Heart right ventricle (tissue), 16 donors: ENCODE measurements around the gene NAPB. TPM values are rescaled to one million over a fixed set of nuclear protein-coding genes. Genes with fewer than 3 reads are reported as not detected.

Experiments
- ATAC-seq, 8 donors: fragments of 200-7000 bp; cut with Tn5 transposase; one replicate each; pipeline ENCODE4 v1.9.1; 2020; ENCODE audit warnings: mild to moderate bottlenecking in 8 of 8, moderate library complexity in 8 of 8, moderate number of reproducible peaks in 1 of 8
- DNase-seq, 2 donors: peaks; one replicate each; pipeline ENCODE4 v3.0.0-alpha.2; 2020
- H3K27ac ChIP-seq, 10 donors: fragments of 200-600 bp; sonication (generic) in 2 of 10; one replicate each; pipeline versions ENCODE4 v1.5.0 to v1.8.0; 2020 to 2022; ENCODE audit warnings: mild to moderate bottlenecking in 3 of 10
- H3K27me3 ChIP-seq, 7 donors: fragments of 200-600 bp; one replicate each; pipeline ENCODE4 v1.8.0; 2021 to 2022; ENCODE audit warnings: mild to moderate bottlenecking in 2 of 7
- H3K36me3 ChIP-seq, 9 donors: fragments of 200-600 bp; sonication (generic) in 1 of 9; one replicate each; pipeline versions ENCODE4 v1.5.0 to v1.8.0; 2020 to 2022; ENCODE audit warnings: mild to moderate bottlenecking in 2 of 9
- H3K4me1 ChIP-seq, 9 donors: fragments of 200-600 bp; sonication (generic) in 1 of 9; one replicate each; pipeline versions ENCODE4 v1.5.0 to v1.8.0; 2020 to 2022; ENCODE audit warnings: mild to moderate bottlenecking in 4 of 9
- H3K4me3 ChIP-seq, 10 donors: fragments of 200-600 bp; sonication (generic) in 2 of 10; one replicate each; pipeline versions ENCODE4 v1.5.0 to v1.8.0; 2020 to 2022; ENCODE audit warnings: mild to moderate bottlenecking in 7 of 10, moderate library complexity in 2 of 10
- H3K9me3 ChIP-seq, 11 donors: fragments of 200-600 bp in 10 of 11; sonication (generic) in 2 of 11; one replicate each; pipeline versions ENCODE4 v1.5.0 to v1.8.0; 2013 to 2022; ENCODE audit warnings: mild to moderate bottlenecking in 2 of 11, control low read depth in 1 of 11, moderate library complexity in 1 of 11
- CTCF ChIP-seq, 9 donors: fragments of 200-600 bp; sonication (generic) in 2 of 9; IDR thresholded peaks; one replicate each; pipeline versions ENCODE4 v1.5.0 to v1.8.0; 2021 to 2022; ENCODE audit warnings: antibody characterized with exemption in 9 of 9, mild to moderate bottlenecking in 5 of 9, moderate library complexity in 1 of 9
- WGBS, 2 donors: extraction: QIAGEN DNeasy Blood & Tissue Kit; methylation state at CpG; one replicate each; pipeline ENCODE4 v1.1.7; 2013; ENCODE audit warnings: inconsistent platforms in 1 of 2; 5-methylcytosine and 5-hydroxymethylcytosine counted together
- intact Hi-C, 10 donors: fragments of 100-400 bp; cut with DNase I; formaldehyde crosslinking; loops; one replicate each; pipeline versions ENCODE4 v1.11.1 to v1.14.2; 2022
- polyA plus RNA-seq, 2 donors: library from polyadenylated mRNA; stranded (reverse); fragments of 200-250 nt; gene quantifications; one replicate each; pipeline ENCODE4 v1.2.3, GENCODE V29; 2013
- total RNA-seq, 10 donors: library from RNA; stranded (reverse); fragmentation: NEBNext Ultra II Directional in 3 of 10; extraction: Animal tissue kit (Norgen Biotek cat#: 25700) in 3 of 10; gene quantifications; one replicate each; pipeline versions ENCODE4 v1.2.1 to v1.2.4, GENCODE V29; 2021 to 2023
- donor health status: Arrhythmogenic right ventricular cardiomyopathy.
- donor health status: ischemic (EF 13 %, LVEDD 7.1; RV severe dilation, severe dysfunction).
- donor health status: healthy with polysubstance abuse.
- donor health status: DM: no; HTN: yes; CAD: no.
- donor health status: DM: no; HTN: no; CAD: no.
- donor health status: ischemic (EF 25% LVEDD 6.9; RV normal size, moderate dysfunction).
- donor health status: ischemic (EF 25% LVEDD 5.7; RV mildly dilated, moderate dysfunction).
- donor health status: healthy.
- donor health status: DM: yes; HTN: yes; CAD: no.
- donor health status: Ischemic cardiomyopathy.
- donor health status: ischemic (EF 35%, LVEDD 5.7; RV mildly dilated, moderate dysfunction).
- donor health status: nonischemic (EF 11% LVEDD 7.7; RV severe dilation, severe dysfunction).
- donor health status: DM: yes; HTN: yes; CAD: no.
- donor health status: PGD.
- donor health status: ischemic (EF 29% LVEDD 5.4; RV normal size, mild dysfunction).
- donor health status: nonischemic (EF 23%, LVEDD 6.1; RV moderate dilation, normal function).

NAPB gene
- total and polyA plus RNA-seq, 12 donors: 2.1 to 7.2 (median 5.9) TPM

- H3K9me3 ChIP-seq: no peaks in the 10 kb centered on the region
These were observed 17.1 kb downstream of the NAPB start for GRCh38 chr20:23404196-23404595.

GRCh38 chr20:23403751-23404150 is 17.5 kb downstream of the NAPB start:
- TF ChIP-seq CTCF (IDR thresholded peaks at IDR 0.05): no peak
- no peaks in the 10 kb centered on the region for H3K9me3 ChIP-seq
- 52 to 53% methylated on average over 5 of the region's 5 CpGs for WGBS, 2 donors
- ATAC-seq (no peak), DNase-seq (no peak)
- no peaks in the 10 kb centered on the region for H3K27me3 ChIP-seq
- H3K4me3 ChIP-seq: no peak overlapping the region
- H3K4me1 ChIP-seq: peaks cover 0 to 53% (median 30%) of the 10 kb centered on the region in 9 donors
- H3K36me3 ChIP-seq: peaks cover 0 to 28% (median 0%) of the 10 kb centered on the region in 9 donors
- H3K27ac ChIP-seq: peak overlapping the region in 1 of 10 donors; percentile 9
- intact Hi-C loops: no loop called here

More at GRCh38 chr20:23404196-23404595, 17.1 kb downstream of the NAPB start:
- ATAC-seq: peak in 3 of 8 donors; percentile 25 to 63 (median 59)
- no peak for TF ChIP-seq CTCF (IDR thresholded peaks at IDR 0.05)
- peaks cover 0 to 57% (median 30%) of the 10 kb centered on the region in 9 donors for H3K4me1 ChIP-seq
- peak overlapping the region in 1 of 10 donors; percentile 9 for H3K27ac ChIP-seq
- intact Hi-C loops: no loop called here
- no peaks in the 10 kb centered on the region for H3K27me3 ChIP-seq
- peaks cover 0 to 28% (median 0%) of the 10 kb centered on the region in 9 donors for H3K36me3 ChIP-seq
- H3K4me3 ChIP-seq: no peak overlapping the region
- DNase-seq: no peak
- 47 to 54% methylated on average over 3 of the region's 3 CpGs for WGBS, 2 donors

- H3K4me1 ChIP-seq: peaks cover 2 to 66% (median 36%) of the 10 kb centered on the region in 9 donors
- H3K4me3 ChIP-seq: no peak overlapping the region
- 52 to 55% methylated on average over 5 of the region's 5 CpGs for WGBS, 2 donors
- no peak for DNase-seq
- H3K9me3 ChIP-seq: no peaks in the 10 kb centered on the region
- intact Hi-C loops: no loop called here
- H3K27ac ChIP-seq: peak overlapping the region in 7 of 10 donors; percentile 20 to 64 (median 59)
- TF ChIP-seq CTCF (IDR thresholded peaks at IDR 0.05): no peak
- no peaks in the 10 kb centered on the region for H3K27me3 ChIP-seq
- peaks cover 0 to 30% (median 0%) of the 10 kb centered on the region in 9 donors for H3K36me3 ChIP-seq
- peak in 7 of 8 donors; percentile 47 to 82 (median 68) for ATAC-seq
These were observed 20.2 kb downstream of the NAPB start for GRCh38 chr20:23401051-23401450.

- intact Hi-C loops: no loop called here
These were observed 21.6 kb downstream of the NAPB start for GRCh38 chr20:23399568-23400241.

More at GRCh38 chr20:23399568-23400241, 21.6 kb downstream of the NAPB start:
- H3K27me3 ChIP-seq: no peaks in the 10 kb centered on the region
- no peak for TF ChIP-seq CTCF (IDR thresholded peaks at IDR 0.05)
- no peak overlapping the region for H3K4me3 ChIP-seq
- H3K36me3 ChIP-seq: peaks cover 0 to 44% (median 7%) of the 10 kb centered on the region in 9 donors
- no peak for DNase-seq
- peak overlapping the region in 4 of 10 donors; percentile 11 to 63 (median 42) for H3K27ac ChIP-seq
- peaks cover 2 to 66% (median 36%) of the 10 kb centered on the region in 9 donors for H3K4me1 ChIP-seq
- H3K9me3 ChIP-seq: no peaks in the 10 kb centered on the region
- ATAC-seq: no peak
- WGBS, 2 donors: 68 to 72% methylated on average over 6 of the region's 6 CpGs
